GM18867 (cell line): Measurements from ENCODE around the gene SCGB2B2.
"Not testable (repeated sequence)": the region's sequence is repeated elsewhere in the genome, so short reads cannot be mapped to it uniquely, and the experiment has no call there.

Experiments used
- ATAC-seq: cut with Tn5 transposase; IDR thresholded peaks from one replicate; pipeline ENCODE4 v1.9.1; 2021; ENCODE audit warnings: mild to moderate bottlenecking, moderate library complexity; ENCODE audit not compliant: unreplicated experiment

SCGB2B2 gene

DNA sequence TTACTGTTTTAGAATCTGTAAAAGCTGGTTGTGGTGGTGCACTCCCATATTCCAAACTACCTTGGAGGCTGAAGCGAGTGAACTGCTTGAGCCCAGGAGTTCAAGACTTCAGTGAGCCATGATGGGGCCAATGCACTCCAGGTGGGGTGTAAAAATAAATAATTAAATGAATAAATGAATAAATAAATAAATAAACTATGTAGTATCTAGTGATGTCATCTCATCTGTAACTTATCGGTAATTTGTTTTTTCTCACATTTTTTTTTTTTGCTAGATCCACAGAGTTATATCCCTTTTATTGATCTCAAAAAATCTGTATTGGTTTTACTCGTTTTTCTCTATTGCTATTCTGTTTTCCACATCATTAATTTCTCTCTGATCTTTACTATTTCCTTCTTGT, 5.0 kb downstream of the SCGB2B2 start:
- no peak for ATAC-seq

DNA sequence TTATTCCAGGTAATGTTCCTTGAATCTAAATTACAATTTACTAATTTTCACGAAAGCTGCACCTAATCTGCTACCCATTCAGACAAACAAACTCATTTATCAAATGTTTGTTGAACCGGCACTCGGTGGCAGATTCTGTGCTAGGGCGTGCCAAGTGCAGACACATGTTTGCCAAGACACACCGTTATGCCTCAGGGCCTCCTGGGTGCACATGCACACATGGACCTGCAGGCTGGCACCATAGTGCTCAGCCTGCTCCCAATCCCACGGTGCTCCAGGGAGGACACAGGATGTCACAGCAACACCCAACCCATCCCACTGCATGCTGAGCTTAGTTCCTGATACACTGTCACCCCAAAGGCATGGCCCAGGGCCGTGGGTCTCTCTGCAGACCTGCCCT, 7.7 kb downstream of the SCGB2B2 start:
- no peak for ATAC-seq

DNA sequence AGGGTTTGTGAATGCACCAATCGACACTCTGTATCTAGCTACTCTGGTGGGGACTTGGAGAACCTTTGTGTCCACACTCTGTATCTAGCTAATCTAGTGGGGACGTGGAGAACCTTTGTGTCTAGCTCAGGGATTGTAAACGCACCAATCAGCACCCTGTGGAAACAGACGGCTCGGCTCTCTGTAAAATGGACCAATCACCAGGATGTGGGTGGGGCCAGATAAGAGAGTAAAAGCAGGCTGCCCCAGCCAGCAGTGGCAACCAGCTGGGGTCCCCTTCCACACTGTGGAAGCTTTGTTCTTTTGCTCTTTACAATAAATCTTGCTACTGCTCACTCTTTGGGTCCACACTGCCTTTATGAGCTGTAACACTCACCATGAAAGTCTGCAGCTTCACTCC, 8.3 kb downstream of the SCGB2B2 start:
- ATAC-seq, result not testable (repeated sequence)

DNA sequence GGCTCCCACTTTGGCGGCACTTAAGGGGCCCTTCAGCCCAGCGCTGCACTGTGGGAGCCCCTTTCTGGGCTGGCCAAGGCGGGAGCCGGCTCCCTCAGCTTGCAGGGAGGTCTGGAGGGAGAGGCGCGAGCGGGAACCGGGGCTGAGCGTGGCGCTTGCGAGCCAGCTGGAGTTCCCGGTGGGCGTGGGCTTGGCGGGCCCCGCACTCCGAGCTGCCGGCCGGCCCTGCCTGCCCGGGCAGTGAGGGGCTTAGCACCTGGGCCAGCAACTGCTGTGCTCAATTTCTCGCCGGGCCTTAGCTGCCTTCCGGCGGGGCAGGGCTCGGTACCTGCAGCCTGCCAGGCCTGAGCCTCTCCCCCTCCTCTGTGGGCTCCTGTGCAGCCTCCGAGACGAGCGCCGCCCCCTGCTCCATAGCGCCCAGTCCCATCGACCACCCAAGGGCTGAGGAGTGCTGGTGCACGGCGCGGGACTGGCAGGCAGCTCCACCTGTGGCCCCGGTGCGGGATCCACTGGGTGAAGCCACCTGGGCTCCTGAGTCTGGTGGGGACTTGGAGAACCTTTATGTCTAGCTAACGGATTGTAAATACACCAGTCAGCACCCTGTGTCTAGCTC, 8.8 kb downstream of the SCGB2B2 start:
- not testable (repeated sequence) for ATAC-seq

DNA sequence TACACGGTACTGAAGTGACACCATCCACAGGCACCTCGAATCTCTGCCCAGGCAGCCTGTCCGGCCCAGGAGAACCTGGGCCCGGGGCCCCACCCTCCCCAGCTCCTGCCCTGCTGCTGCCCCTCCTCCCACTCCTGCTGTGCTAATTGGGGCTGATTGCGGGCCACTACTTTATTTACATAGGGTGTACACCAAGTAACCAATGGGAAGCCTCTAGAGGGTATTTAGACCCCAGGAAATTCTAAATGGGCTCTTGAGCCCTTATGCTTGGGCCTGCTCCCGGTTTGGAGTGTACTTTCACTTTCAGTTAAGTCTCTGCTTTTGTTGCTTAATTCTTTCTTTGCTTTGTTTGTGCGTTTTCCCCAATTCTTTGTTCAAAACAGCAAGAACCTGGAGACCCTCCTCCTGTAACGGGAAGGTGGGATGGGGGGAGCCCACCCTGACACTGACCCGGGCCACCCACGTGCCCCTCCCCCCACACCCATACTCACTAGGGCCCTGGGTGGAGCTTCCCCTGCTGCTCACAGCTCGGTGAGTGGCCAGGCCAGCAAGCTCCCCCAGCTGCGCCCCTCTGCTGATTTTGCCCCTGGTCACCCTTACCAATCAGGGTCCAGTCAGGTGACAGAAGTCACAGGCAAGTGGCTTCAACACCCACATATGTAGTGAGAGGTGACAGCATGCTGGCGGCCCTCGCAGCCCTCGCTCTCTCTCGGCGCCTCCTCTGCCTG, 9.4 kb downstream of the SCGB2B2 start:
- ATAC-seq, result no peak

DNA sequence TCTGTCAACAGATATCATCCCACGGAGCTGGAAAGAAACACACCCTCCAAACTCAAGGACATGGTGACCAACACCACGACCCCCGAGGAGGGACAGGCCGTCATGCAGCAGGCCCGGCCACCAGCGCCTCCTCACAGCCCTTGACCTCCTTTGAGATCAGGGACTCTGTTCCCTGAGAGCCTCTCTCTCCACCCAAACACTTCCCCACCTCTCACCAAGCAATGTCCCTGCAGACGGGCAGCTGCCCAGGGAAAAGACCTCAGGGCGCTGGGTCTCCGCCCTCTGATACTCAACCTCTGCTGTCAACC, 10.0 kb downstream of the SCGB2B2 start:
- no peak for ATAC-seq

DNA sequence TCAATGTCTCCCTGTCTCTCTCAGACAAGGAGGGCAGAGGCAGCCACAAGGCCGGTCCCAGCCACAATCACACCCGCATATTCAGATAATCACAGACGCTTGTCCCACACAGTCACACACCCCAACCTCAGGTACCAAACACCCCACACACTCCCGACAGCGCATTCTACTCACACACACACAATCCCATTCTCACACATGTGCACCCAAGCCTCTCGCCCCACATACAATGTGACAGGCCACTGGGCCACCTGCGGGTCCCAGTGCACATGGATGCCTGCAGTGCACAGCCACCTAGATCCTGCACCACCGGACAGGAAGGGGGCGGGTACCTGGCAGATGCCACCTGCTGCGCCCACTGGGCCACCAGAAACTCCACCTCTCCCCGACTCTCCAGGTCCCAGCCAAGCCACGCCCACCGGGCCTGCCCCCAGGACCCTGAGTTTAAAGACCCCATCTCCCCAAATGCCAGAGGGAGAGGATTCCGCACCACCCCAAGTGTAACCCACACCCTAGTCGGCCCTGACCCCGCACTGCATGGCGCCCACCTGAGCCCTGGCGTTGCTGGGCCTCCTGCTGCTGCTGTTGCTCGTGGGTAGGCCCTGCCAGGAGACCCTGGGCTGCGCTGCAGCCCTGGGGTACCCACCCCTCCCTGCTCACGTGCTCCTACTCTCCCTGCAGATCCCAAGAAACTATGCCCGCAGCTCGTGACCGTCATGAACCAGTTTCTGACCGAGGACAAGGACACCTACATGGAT, 10.6 kb downstream of the SCGB2B2 start:
- no peak for ATAC-seq

DNA sequence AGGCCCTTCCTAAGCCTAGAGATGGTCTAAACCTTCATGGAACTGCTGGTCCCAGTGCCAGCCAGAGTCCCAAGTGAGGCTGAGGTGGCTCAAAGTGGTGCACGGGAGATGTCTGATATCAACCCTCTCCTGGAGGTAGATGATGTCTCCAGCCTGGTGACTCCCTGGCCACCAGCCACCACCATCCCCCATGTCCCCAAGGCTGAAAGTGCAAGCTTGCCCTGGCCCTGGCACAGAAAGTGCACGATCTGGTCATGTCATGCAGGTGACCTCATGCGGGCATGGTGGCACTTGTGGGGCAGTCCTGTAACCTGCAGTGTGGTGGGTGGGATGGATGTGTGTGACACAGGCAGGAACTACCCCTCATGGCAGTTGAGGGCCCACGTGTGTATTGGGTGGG, 11.7 kb downstream of the SCGB2B2 start:
- ATAC-seq, result not testable (repeated sequence)

DNA sequence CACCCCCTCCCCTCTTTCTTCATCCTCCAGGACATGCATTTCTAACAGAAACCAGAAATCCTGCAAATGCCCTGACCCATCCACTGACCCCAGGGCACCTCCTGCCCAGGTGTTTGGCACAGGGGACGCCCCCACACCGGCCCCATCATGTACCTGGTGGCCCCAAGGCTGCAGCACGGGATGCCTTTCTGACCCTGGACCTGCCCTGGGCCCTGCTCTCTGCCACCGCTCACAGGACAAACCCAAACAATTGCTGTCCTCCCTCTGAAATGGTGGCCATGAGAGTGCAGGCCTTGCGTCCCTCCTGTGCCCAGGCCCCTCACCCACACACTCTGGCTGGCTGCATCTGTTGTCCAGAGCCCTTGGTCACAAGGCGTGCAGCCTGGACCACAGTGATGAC, 12.1 kb downstream of the SCGB2B2 start:
- ATAC-seq, result no peak

DNA sequence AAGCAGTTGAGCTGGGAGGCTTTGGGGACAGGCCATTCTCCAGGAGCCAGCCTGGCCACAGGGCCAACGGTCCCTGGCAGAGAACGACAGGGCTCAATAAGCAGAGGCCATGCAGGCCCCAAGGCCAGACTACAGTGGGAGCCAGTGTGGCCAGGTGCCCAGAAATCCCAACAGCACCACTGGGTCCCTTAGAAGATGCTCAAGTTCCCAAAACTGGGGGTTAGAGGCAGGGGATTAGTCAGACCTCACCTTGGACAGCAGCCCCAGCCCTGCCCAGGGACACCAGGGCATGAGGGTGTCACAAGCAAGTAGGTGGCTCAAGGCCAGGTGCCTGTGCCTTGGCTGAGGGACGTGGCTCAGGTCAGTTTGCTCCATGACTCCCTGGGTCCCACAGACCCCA, 12.8 kb downstream of the SCGB2B2 start:
- ATAC-seq, result no peak

DNA sequence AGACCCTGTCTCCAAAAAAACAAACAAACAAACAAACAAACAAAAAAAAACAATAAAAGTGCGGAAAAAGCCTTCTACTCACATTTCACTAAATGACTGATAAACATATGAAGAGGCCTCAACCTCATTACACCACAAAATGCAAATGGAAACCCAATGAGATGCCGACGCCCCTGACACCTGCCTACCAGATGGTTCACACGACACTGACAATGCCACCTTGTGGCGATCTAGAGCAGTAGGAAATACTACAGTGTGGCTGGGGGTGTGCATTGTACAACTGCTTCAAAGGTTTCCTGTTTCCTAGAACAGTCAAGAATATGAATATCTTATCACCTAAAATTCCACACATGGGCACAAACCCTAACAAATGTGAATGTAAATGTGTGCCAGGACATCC, 14.0 kb downstream of the SCGB2B2 start:
- ATAC-seq, result no peak

DNA sequence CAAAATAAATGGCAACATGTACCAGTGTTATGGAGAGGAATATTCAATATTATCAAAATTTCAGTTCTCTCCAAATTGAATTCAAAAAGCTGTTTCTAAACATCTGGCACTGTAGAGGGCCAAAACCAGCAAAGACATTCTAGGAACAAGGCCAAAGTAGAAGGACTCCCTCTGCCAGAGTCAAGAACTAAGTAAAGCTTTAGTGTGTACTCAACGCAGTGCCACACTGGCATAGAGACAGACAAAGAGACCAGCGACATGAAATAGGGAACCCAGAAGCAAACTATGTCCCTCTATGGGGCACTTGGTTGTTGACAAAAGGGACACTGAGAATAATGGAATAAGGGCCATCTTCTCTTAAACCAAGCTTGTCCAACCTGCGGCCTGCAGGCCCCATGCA, 15.6 kb downstream of the SCGB2B2 start:
- ATAC-seq, result no peak

DNA sequence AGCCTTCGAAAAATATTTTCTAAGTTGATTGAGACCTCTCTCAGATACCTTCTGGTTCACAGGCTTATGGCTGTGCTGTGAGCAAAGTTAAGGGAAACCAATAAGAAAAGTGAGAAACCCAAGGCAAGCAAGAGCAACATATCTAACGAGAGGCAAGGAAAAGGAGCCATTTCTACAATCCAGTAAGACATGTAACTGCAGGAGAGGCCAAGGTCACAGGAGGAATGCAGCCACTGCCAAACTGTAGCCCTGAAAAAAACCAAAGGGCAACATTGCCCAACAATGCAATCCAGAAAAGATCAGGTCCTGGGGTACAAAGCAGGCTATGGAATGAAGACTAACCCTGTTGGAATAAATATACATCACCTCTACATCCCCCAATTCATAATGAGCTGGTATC, 21.3 kb downstream of the SCGB2B2 start:
- ATAC-seq, result no peak

DNA sequence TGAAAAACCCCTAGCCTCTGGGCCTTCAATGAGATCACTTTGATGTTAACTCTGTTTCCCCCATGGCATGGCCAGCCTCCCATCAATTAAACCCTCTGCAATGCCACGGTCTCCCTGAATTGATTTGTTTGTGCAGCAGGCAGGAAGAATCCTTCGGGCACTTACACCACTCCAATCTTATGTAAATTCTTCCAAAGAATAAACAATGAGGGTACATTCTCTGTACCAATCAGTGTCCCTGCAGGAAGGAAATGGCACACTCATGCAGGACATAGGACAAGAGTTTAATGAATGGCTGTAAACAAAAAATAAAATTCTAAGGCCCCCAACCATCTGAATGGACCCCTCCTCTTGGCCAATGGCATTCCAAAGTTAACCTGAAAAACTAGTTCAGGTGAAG, 22.2 kb downstream of the SCGB2B2 start:
- ATAC-seq, result no peak

DNA sequence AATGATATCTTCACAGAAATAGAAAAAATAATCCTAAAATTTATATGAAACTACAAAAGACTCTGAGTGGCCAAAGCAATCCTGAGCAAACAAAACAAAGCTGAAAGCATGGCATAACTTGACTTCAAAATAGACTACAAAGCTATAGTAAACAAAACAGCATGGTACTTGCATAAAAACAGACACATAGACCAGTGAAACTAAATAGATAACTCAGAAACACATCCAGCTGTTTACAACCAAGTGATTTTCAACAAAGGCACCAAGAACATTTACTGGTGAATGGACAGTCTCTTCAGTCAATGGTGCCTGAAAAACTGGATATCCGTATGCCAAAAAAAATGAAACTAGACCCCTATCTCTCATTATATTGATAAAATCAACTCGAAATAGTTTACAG, 25.2 kb downstream of the SCGB2B2 start:
- ATAC-seq, result no peak

DNA sequence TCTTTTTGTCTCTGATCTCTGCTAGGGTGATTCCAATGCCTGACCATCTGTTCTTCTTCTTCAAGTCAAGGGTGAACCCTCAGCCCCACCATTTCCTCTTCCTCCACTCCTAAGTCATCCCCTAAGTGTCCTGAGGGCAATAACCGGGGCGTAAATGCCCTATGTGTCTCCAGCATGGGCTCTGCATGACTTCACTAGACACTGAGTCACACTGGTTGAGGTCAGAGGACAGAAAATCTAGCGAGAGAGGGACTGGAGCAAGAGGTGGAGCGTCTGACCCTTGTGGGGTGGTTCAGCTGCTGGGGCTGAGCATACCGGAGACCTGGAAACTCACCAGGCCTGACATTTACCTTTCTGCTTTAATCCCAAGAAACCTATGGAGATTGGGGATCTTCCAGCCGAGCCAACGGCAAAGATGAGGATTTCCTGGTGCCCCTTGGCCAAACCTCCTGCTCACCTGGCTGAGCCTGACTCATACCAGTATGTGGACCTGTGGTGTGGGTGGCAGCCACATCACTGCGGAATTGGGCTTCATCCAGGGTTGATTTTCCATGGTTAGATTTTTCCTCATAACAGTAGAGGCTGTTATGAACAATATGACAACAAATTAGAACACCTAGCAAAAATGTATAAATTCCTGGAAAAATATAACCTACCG, 26.9 kb downstream of the SCGB2B2 start:
- ATAC-seq, result no peak

DNA sequence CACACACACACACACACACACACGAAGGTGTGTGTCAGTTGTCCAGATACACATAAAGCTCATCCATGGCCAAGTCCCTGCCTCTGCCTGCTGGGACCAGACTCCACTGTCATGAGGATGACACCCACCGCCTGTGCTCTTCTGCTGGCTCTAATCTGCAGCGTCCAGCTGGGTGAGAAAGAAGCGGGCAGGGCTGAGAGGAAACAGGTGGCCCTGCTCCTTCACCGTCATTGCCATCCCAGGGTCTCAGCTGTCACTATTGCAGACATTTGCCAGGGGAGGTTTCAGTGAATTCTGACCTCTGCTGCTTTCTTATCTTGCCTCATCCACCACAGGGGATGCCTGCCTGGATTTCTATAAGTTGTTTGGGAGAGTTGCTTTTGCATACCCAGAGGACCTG, 31.4 kb downstream of the SCGB2B2 start:
- no peak for ATAC-seq

DNA sequence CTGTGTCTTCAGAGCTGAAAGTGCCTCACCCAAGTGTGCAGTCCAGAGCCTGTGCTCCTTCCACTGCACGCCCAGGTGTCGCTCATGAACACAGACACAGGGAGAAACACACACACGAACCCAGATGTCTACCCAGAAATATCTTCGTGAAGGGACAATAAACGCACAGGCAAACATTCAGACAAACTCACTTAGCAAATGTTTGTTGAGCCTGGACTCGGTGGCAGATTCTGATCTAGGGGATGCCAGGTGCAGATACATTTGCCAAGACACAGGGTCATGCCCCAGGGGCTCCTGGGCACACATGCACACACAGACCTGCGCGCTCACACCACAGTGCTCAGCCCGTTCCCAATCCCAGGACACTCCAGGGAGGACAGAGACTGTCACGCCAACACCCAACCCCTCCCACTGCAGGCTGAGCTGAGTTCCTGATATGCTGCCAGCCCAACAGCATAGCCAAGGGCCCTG, 31.9 kb downstream of the SCGB2B2 start:
- no peak for ATAC-seq

DNA sequence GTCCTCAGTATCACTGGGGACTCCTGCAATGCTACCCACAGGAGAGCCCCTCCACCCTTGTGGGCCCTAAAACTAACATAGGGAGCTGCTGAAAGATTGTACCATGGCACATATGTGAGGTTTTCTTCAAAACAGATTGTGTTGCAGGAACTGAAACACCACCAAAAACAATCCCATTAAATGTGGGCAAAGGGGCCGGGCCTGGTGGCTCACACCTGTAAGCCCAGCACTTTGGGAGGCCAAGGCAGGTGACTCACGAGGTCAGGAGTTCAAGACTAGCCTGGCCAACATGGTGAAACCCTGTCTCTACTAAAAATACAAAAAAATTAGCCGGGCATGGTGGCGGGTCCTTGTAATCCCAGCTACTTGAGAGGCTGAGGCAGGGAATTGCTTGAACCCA, 34.7 kb downstream of the SCGB2B2 start:
- no peak for ATAC-seq

DNA sequence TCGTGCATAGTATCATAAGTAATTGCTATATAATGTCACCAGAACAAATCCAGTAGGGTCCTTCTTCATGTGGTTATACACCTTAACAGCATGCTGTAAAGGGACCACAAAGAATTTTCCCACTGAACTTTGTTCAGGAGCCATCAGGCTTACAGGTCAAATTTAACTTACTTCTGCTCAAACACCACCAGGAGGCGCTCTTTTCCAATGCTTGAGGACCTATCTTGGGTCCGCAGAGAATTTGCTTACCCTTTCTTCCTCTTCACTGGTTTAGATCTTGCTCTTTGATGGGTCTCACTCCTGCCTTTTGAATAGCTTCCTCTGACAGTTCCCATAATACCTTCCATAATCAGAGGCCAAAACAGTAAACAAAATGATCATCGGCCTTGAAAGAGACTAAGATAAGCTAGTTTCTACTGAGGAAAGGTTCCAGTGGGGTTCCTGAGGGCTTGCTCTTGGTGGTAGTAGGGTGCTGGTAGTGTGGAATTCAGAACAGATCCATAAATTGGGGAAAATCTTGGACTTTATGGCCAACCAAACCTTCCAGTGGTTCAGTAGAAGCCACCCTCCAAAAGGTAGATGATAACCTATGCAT, 37.4 kb downstream of the SCGB2B2 start:
- no peak for ATAC-seq

DNA sequence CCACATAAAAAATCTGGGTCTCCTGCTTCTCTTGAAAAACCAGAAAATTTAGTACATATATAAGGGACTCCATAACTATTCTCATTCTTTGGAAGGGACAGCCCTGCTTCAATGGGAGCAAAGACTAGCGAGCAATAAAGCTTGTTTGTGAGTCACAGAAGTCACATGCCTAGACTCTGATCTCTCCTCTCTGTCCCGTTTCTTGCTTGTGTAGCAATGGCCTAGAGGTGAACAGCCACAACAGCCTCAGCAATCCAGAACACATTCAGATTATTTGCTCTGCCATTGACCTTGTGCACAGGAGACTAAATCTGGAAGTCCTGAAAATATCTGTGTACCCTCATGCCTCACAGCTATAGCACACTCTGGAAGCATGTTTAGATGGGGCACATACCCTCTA, 43.2 kb downstream of the SCGB2B2 start:
- no peak for ATAC-seq
